K562 (cell line): ENCODE results near the gene RESP18. TPM values are rescaled to one million over a fixed set of nuclear protein-coding genes. Genes with fewer than 3 reads are reported as not detected.
A peak's percentile ranks its signal among the peaks of the same experiment; 100 is the strongest.

Experiments used
- ARID4B ChIP-seq: sonication (generic); formaldehyde crosslinking; IDR thresholded peaks from 2 replicates; pipeline ENCODE4 v1.8.0; 2022; ENCODE audit warnings: mild to moderate bottlenecking, missing genetic modification reagents
- BMI1 ChIP-seq: fragments of 150-350 bp; IDR thresholded peaks from 2 replicates; pipeline ENCODE4 v1.6.1; 2014; ENCODE audit warnings: low read length
- C11orf30 ChIP-seq: fragments of 450-650 bp; IDR thresholded peaks from 2 replicates; pipeline ENCODE4 v1.6.1; 2016; ENCODE audit warnings: low read depth, mild to moderate bottlenecking
- CC2D1A ChIP-seq: fragments of 450-650 bp; IDR thresholded peaks from 2 replicates; pipeline ENCODE4 v1.6.1; 2017; ENCODE audit warnings: mild to moderate bottlenecking
- CXXC5 ChIP-seq: fragments of 250-450 bp; sonication (Bioruptor Pico); IDR thresholded peaks from 2 replicates; pipeline ENCODE4 v1.8.0; 2022; ENCODE audit warnings: inconsistent platforms, mild to moderate bottlenecking, moderate library complexity
- EP400 ChIP-seq: fragments of 450-650 bp; IDR thresholded peaks from 2 replicates; pipeline ENCODE4 v1.6.1; 2017; ENCODE audit warnings: antibody characterized with exemption, mild to moderate bottlenecking, moderate library complexity
- ETV5 ChIP-seq: sonication (generic); formaldehyde crosslinking; IDR thresholded peaks from 2 replicates; pipeline ENCODE4 v1.4.0; 2020; ENCODE audit warnings: low read depth, mild to moderate bottlenecking, missing genetic modification reagents
- FOXA1 ChIP-seq: fragments of 450-650 bp; IDR thresholded peaks from 2 replicates; pipeline ENCODE4 v1.6.1; 2016; ENCODE audit warnings: mild to moderate bottlenecking, borderline replicate concordance
- FOXJ2 ChIP-seq: fragments of 200-800 bp; sonication (Bioruptor generic); IDR thresholded peaks from 2 replicates; pipeline ENCODE4 v1.6.1; 2016; ENCODE audit warnings: missing genetic modification characterization, missing compliant biosample characterization
- GATA2 ChIP-seq: sonication (generic); formaldehyde crosslinking; IDR thresholded peaks from 2 replicates; pipeline ENCODE4 v1.4.0; 2020; ENCODE audit warnings: mild to moderate bottlenecking, missing genetic modification reagents
- ILF3 ChIP-seq: fragments of 450-650 bp; IDR thresholded peaks from 2 replicates; pipeline ENCODE4 v1.6.1; 2018; ENCODE audit warnings: antibody characterized with exemption, mild to moderate bottlenecking, moderate library complexity, borderline replicate concordance
- LARP7 ChIP-seq: fragments of 450-650 bp; IDR thresholded peaks from 2 replicates; pipeline ENCODE4 v1.6.1; 2016
- MEF2A ChIP-seq: IDR thresholded peaks from 2 replicates; pipeline ENCODE4 v1.6.1; 2011; ENCODE audit warnings: low read depth, mild to moderate bottlenecking, low read length, moderate library complexity; ENCODE audit not compliant: control insufficient read depth
- SIN3A ChIP-seq, 2 experiments: fragments of 150-350 bp in 1 of 2; IDR thresholded peaks; 2 replicates each; pipeline ENCODE4 v1.6.1; 2011 to 2016; ENCODE audit warnings: borderline replicate concordance in 2 of 2, low read depth in 2 of 2, low read length in 2 of 2, mild to moderate bottlenecking in 2 of 2, moderate library complexity in 2 of 2; ENCODE audit not compliant: control insufficient read depth in 1 of 2
- SIX5 ChIP-seq, 2 experiments: IDR thresholded peaks; 2 replicates each; pipeline ENCODE4 v1.6.1; 2011; ENCODE audit warnings: low read length in 2 of 2, borderline replicate concordance in 1 of 2, low read depth in 1 of 2, mild to moderate bottlenecking in 1 of 2, moderate library complexity in 1 of 2; ENCODE audit not compliant: insufficient read depth in 1 of 2
- SREBF2 ChIP-seq: sonication (generic); formaldehyde crosslinking; IDR thresholded peaks from 2 replicates; pipeline ENCODE4 v1.4.0; 2020; ENCODE audit warnings: mild to moderate bottlenecking, missing genetic modification reagents
- SRSF1 ChIP-seq: fragments of 200-400 bp; formaldehyde crosslinking; IDR thresholded peaks from 2 replicates; pipeline ENCODE4 v1.6.1; 2017; ENCODE audit warnings: mild to moderate bottlenecking, low read depth, low read length, moderate library complexity
- SUPT5H ChIP-seq: fragments of 450-650 bp; IDR thresholded peaks from 2 replicates; pipeline ENCODE4 v1.6.1; 2016
- VEZF1 ChIP-seq: fragments of 200-800 bp; sonication (Bioruptor generic); IDR thresholded peaks from 2 replicates; pipeline ENCODE4 v1.6.1; 2017; ENCODE audit warnings: missing genetic modification characterization, missing compliant biosample characterization
- ZBED1 ChIP-seq: IDR thresholded peaks from 2 replicates; pipeline ENCODE4 v1.6.1; 2014
- ZBTB8A ChIP-seq: fragments of 450-650 bp; IDR thresholded peaks from 2 replicates; pipeline ENCODE4 v1.6.1; 2018; ENCODE audit warnings: mild to moderate bottlenecking, moderate library complexity; ENCODE audit not compliant: partially characterized antibody
- ZNF146 ChIP-seq: IDR thresholded peaks from one replicate; pipeline ENCODE4 v1.6.1; 2018; ENCODE audit warnings: missing compliant biosample characterization; ENCODE audit not compliant: unreplicated experiment
- polyA plus RNA-seq, 8 experiments: library from polyadenylated mRNA; depleted of rRNA in 4 of 8; stranded (reverse) in 5 of 8; unstranded in 3 of 8; fragments of >200 nt; fragmentation: Nextera tagmentation in 2 of 8; fragmentation: Illumina TruSeq in 1 of 8; extraction: Ambion mirVana in 2 of 8; extraction: Trizol in 1 of 8; gene quantifications; 2 replicates each; pipeline versions ENCODE4 v1.2.1 to v1.2.3, GENCODE V29; 2011 to 2014; ENCODE audit warnings: inconsistent platforms in 1 of 8, missing spikeins in 1 of 8
- total RNA-seq, 7 experiments: library from RNA; depleted of rRNA in 6 of 7; stranded (reverse); fragments of >200 nt in 6 of 7; fragmentation: Illumina TruSeq in 2 of 7; extraction: Trizol in 2 of 7; gene quantifications; 2 replicates each; pipeline versions ENCODE4 v1.2.1 to v1.2.3, GENCODE V29; 2011 to 2021; ENCODE audit warnings: low replicate concordance in 1 of 7
- TF ChIP-seq, protein P1 (sequence below): sonication (generic); formaldehyde crosslinking; IDR thresholded peaks from 2 replicates; pipeline ENCODE4 v1.8.0; 2022; ENCODE audit warnings: missing genetic modification reagents, mild to moderate bottlenecking, borderline replicate concordance

Gene RESP18
- total and polyA plus RNA-seq, 9 of the 15 experiments (the other 6 are each of a cell fraction or from before 2014, with no cell fraction given), result not detected

GRCh38 chr2:219279151-219279915 lies 53.2 kb downstream of the RESP18 start, which contains the start of gene DNAJB2 (continued):
- TF ChIP-seq CXXC5 (CRISPR knock-in tag) (peak; percentile 98), EP400 (peak; percentile 69), BMI1 (peak; percentile 89), ZBTB8A (no peak), SUPT5H (no peak), ILF3 (0 out of 2 replicates have a peak, but pooled peaks have one; percentile 54), ZBED1 (peak; percentile 76; the same call in 1 of the 2 replicates), SIX5 (IDR thresholded peaks at IDR 0.05; ENCODE audit: borderline replicate concordance in 1 of 2, insufficient read depth in 1 of 2, low read depth in 1 of 2, low read length in 2 of 2) (no peak), FOXJ2 (tag) (no peak), SREBF2 (CRISPR knock-in tag) (no peak), ZNF146 (no peak), VEZF1 (CRISPR knock-in tag) (peak; percentile 97), SIN3A (IDR thresholded peaks at IDR 0.05; ENCODE audit: borderline replicate concordance in 2 of 2, control insufficient read depth in 1 of 2, low read depth in 2 of 2, low read length in 2 of 2) (peak; percentile 15 to 78; a peak in 1 of 4 replicates), CC2D1A (peak; percentile 95), LARP7 (no peak), ETV5 (CRISPR knock-in tag) (peak; percentile 81), C11orf30 (peak; percentile 30), ARID4B (CRISPR knock-in tag) (peak; percentile 87), SRSF1 (no peak), MEF2A (peak; percentile 99), FOXA1 (no peak), GATA2 (CRISPR knock-in tag) (peak; percentile 98)
- TF ChIP-seq, protein P1, sequence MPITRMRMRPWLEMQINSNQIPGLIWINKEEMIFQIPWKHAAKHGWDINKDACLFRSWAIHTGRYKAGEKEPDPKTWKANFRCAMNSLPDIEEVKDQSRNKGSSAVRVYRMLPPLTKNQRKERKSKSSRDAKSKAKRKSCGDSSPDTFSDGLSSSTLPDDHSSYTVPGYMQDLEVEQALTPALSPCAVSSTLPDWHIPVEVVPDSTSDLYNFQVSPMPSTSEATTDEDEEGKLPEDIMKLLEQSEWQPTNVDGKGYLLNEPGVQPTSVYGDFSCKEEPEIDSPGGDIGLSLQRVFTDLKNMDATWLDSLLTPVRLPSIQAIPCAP, result no peak
